ENCODE results near the gene RESF1.

The RESF1 gene

GRCh38 chr12:32005496-32006125 lies 46.4 kb downstream of the RESF1 start:
- in situ Hi-C loops (cut with MboI; ENCODE audit: low sequenced_read_pairs) = no loop called here
